GM12891 (cell line): ENCODE measurements around the gene NLRP14. TPM values are rescaled to one million over a fixed set of nuclear protein-coding genes. Genes with fewer than 3 reads are reported as not detected.

Experiments
- DNase-seq: peaks from one replicate; pipeline ENCODE4 v3.0.0; 2011; ENCODE audit warnings: low spot score; ENCODE audit not compliant: insufficient read length
- FAIRE-seq: peaks from 2 replicates; lab custom pipeline; 2011; peaks lifted over from hg19 to GRCh38; lab: Jason Lieb, UNC
- PAX5 ChIP-seq: IDR thresholded peaks from 2 replicates; pipeline ENCODE4 v1.6.1; 2011; ENCODE audit warnings: low read length, moderate library complexity, mild to moderate bottlenecking; ENCODE audit not compliant: insufficient read depth, severe bottlenecking
- POLR2A ChIP-seq: IDR thresholded peaks from 2 replicates; pipeline ENCODE4 v1.6.1; 2011; ENCODE audit warnings: low read depth, low read length, control low read depth
- POLR2AphosphoS5 ChIP-seq: IDR thresholded peaks from 2 replicates; pipeline ENCODE4 v1.6.1; 2011; ENCODE audit warnings: low read depth, low read length, control low read depth
- POU2F2 ChIP-seq: IDR thresholded peaks from 2 replicates; pipeline ENCODE4 v1.6.1; 2011; ENCODE audit warnings: low read depth, mild to moderate bottlenecking, control low read depth, low read length, moderate library complexity
- SPI1 ChIP-seq: IDR thresholded peaks from 2 replicates; pipeline ENCODE4 v1.6.1; 2011; ENCODE audit warnings: low read depth, low read length, control low read depth
- TAF1 ChIP-seq: IDR thresholded peaks from 2 replicates; pipeline ENCODE4 v1.6.1; 2011; ENCODE audit warnings: low read depth, low read length, control low read depth
- polyA plus RNA-seq: library from polyadenylated mRNA; unstranded; fragments of >200 nt; gene quantifications from one replicate; pipeline ENCODE4 v1.2.1, GENCODE V29; 2012; ENCODE audit warnings: low read depth, missing spikeins, inconsistent platforms; ENCODE audit not compliant: missing spikeins

Gene NLRP14, protein sequence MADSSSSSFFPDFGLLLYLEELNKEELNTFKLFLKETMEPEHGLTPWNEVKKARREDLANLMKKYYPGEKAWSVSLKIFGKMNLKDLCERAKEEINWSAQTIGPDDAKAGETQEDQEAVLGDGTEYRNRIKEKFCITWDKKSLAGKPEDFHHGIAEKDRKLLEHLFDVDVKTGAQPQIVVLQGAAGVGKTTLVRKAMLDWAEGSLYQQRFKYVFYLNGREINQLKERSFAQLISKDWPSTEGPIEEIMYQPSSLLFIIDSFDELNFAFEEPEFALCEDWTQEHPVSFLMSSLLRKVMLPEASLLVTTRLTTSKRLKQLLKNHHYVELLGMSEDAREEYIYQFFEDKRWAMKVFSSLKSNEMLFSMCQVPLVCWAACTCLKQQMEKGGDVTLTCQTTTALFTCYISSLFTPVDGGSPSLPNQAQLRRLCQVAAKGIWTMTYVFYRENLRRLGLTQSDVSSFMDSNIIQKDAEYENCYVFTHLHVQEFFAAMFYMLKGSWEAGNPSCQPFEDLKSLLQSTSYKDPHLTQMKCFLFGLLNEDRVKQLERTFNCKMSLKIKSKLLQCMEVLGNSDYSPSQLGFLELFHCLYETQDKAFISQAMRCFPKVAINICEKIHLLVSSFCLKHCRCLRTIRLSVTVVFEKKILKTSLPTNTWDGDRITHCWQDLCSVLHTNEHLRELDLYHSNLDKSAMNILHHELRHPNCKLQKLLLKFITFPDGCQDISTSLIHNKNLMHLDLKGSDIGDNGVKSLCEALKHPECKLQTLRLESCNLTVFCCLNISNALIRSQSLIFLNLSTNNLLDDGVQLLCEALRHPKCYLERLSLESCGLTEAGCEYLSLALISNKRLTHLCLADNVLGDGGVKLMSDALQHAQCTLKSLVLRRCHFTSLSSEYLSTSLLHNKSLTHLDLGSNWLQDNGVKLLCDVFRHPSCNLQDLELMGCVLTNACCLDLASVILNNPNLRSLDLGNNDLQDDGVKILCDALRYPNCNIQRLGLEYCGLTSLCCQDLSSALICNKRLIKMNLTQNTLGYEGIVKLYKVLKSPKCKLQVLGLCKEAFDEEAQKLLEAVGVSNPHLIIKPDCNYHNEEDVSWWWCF
- polyA plus RNA-seq, result 0.04 TPM

DNA sequence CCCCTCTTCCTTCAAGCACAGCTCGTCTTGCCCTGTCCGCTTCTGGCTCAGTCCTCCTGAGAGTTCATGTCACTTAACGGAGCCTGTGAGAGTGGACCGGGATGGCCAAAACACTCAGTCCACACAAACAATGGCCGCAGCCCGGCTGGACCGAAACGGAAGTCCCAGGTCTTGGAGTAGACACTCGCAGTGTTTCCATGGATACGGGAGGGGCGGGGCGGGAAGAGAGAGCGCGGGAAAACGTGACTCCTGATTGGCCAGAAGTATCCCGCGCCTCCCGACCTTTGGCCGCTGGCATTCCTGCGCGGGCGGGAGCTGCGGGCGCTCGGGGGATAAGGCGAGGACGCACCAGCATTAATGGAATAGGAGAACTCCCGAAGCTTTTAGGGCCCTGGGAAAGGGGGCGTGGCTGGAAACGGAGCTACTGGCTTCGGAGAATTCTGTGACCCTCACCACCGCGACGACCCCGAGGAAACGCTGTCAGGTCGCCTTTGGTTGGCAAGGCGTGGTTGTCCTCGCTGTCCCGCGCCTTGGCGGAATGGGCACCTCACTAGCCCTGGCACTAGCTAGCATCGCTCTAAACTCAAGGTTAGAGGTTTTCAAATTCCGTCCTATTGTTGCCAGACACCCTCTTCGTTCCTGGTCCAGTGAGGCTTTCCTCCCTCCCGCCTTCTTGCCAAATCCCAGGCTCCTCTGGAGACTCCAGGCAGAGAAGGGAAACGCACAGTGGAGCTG lies at the start of gene NLRP14, which contains the start of gene ZNF214:
NLRP14 (plus strand) TSS at position 297 of the 735 bp plus-strand sequence. CDS start 18,108 bp downstream, outside the sequence.
ZNF214 (minus strand) TSS at position 164 of the 735 bp plus-strand sequence. CDS start 17,511 bp downstream, outside the sequence.
- TF ChIP-seq SPI1 (no peak), PAX5 (no peak), TAF1 (no peak), POU2F2 (no peak), POLR2AphosphoS5 (no peak), POLR2A (no peak)
- DNase-seq (no peak), FAIRE-seq (no peak)

DNA sequence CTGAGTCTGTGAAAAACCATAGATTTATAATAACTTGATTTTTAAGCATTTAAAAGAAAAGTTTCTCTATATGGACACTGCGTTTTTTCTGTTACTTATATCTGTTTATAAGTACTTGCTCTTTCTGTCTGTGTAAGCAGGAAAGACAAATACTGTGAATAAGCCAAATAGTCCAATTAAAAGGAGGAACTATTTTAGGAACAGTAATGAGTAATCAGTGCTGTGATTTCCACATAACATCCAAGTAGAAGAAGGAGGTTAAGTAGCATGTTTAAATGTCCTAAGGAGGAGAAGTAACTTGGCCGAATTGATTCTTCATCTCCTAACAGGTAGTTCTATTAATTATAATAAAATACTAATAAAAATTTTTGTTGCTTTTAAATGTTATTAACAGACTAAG lies 40.9 kb upstream of the NLRP14 start:
- DNase-seq, result no peak
- no peak for FAIRE-seq
- TF ChIP-seq TAF1 (no peak), POLR2AphosphoS5 (no peak), POLR2A (no peak), SPI1 (no peak), PAX5 (no peak), POU2F2 (no peak)

DNA sequence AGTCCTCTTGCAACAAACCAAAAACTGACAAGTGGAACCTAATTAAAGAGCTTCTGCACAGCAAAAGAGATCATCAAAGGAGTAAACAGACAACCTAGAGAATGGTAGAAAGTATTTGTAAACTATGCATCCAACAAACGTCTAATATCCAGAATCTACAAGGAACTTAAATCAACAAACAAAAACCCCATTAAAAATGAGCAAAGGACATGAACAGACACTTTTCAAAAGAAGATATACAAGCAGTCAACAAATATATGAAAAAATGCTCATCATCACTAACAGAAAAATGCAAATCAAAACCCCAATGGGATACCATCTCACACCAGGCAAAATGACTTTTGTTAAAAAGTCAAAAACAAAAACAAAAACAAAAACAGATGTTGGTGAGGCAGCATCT lies 33.8 kb upstream of the NLRP14 start:
- FAIRE-seq, result no peak

DNA sequence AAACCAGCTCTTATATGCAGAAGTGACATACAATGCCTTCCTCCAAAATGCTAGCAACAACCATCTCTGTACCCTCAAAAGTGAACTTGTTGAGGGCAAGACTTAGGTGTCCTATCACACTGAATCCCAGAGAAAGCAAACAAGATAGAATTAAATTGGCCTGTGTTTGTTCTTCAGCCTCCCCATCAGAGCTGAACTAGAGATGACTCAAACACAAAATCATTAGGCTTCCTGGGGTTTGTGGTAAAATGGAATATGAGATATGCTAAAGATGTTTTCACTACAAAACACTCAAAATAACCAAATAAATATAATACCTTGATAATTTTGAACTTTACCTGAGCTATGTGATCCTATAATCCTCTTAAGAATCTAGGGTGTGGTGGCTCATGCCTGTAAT lies 31.8 kb upstream of the NLRP14 start:
- TF ChIP-seq POLR2A (no peak), POU2F2 (no peak), POLR2AphosphoS5 (no peak), SPI1 (no peak), TAF1 (no peak), PAX5 (no peak)
- DNase-seq (no peak), FAIRE-seq (no peak)

More for the DNA sequence above, 33.8 kb upstream of the NLRP14 start:
- no peak for DNase-seq
- no peak for TF ChIP-seq POLR2AphosphoS5
- TF ChIP-seq POLR2A, result no peak
- TF ChIP-seq SPI1, result no peak
- TF ChIP-seq PAX5, result no peak
- no peak for TF ChIP-seq POU2F2
- no peak for TF ChIP-seq TAF1

DNA sequence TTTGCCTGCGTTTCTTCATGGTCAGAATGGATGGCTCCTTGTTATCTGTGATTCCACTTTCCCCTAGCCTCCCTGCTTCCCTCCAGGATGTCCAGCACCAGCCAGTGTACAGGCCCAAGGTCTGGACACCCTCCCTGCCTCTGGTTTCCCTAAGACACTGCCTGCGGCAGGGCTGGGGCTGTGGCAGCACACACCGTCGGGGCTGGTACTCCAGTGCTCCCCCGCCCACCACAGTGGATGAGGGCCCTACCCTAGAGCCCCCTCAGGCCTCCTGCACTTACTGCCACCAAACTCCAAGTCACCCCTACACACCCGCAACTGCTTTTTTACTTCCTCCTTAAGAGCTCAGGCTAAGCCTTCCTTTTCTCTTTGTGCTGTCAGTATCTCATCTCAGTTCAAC lies 29.1 kb upstream of the NLRP14 start:
- no peak for TF ChIP-seq PAX5
- TF ChIP-seq POLR2AphosphoS5, result no peak
- no peak for TF ChIP-seq SPI1
- TF ChIP-seq POU2F2, result no peak
- TF ChIP-seq POLR2A, result no peak
- TF ChIP-seq TAF1, result no peak
- FAIRE-seq (no peak), DNase-seq (no peak)

DNA sequence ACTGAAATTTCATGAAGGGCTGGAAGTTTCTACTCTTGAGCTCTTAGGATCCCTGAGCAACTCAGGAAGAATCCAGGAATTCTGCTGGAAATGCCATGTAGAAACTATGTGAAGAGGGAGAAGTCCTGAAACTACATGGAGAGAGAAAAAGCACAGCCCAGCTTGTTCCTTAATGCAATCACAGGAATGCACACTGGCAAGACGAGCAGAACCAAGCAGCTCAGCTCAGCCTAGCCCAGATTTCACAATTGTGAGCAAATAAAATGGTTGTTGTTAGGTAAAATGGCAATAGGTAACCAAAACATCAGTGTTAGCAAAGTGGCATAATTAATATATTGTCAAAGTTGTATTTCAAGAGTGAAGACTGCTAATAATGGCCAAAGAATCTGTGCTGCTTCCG lies 28.3 kb upstream of the NLRP14 start:
- no peak for FAIRE-seq
- no peak for TF ChIP-seq POLR2A
- TF ChIP-seq SPI1, result no peak
- no peak for TF ChIP-seq POLR2AphosphoS5
- no peak for TF ChIP-seq PAX5
- TF ChIP-seq TAF1, result no peak
- no peak for TF ChIP-seq POU2F2
- DNase-seq, result no peak

DNA sequence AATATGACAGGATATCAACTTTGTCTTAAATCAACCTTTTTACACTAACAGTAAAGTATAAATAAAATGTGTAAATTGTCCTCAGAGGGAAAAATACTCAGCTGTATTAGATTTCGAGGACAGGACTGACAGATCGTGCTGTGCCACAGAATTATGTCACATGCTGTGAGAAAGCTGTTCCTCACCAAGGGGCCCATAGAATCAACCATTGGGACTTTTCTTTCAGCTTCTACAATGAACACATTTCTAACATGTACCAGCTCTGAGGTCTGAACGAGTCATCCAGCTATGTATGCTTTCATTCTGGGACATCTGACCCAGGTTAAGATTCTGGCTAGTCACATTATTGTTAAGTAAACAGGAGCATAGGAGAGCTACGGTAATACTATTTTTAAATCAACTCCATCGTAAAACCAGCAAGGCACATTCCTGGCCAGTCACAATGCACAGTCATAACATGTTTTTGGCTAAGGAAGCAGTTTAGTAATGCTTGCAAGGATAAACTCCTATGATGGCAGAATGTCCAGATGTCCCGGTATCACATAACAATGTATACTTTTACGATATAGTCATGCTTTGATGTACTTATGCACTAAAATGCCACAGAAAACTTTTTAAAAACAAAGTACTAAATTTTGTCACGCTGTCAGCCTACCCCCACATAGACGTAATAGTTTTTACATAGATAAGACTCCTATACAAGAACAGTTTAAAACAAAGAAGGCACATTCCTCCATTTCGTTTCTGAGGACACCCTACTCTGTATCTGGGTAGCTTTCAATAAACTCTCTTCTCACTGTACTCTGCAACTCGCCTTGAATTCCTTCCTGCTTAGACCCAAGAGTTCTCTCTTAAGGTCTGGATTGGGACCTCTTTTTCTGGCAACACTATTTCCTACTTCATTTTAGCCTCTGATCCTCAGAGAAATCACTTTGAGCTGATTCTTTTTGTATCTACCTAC lies 27.5 kb upstream of the NLRP14 start:
- DNase-seq (no peak), FAIRE-seq (no peak)
- TF ChIP-seq POU2F2 (no peak), POLR2AphosphoS5 (no peak)

DNA sequence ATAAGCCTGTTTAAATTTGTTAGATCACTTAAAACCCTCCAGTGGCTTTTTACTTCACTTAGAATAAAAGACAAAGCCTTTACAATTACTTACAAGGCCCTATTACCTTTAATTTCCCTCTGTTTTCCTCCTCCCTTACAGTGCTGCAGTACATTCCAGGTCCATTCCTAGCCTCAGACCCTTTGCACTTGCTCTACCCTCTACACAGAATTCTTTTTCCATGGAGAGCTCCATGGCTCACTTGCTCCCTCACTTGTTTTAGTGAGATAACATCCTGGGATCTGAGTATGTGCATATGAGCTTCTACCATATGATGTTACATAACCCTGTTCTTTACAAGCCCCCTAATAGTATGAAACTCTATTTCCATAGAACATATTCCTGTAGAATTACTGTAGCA lies 24.6 kb upstream of the NLRP14 start:
- FAIRE-seq (no peak), DNase-seq (no peak)
- TF ChIP-seq TAF1, result no peak
- no peak for TF ChIP-seq PAX5
- no peak for TF ChIP-seq POLR2A
- TF ChIP-seq SPI1, result no peak
- no peak for TF ChIP-seq POU2F2
- TF ChIP-seq POLR2AphosphoS5, result no peak
